GM21717 (cell line): ENCODE data around the gene EBI3.
A peak's percentile ranks its signal among the peaks of the same experiment; 100 is the strongest.
"Not testable (repeated sequence)": the region's sequence is repeated elsewhere in the genome, so short reads cannot be mapped to it uniquely, and the experiment has no call there.

ENCODE experiments used
- ATAC-seq: cut with Tn5 transposase; IDR thresholded peaks from one replicate; pipeline ENCODE4 v1.9.1; 2021; ENCODE audit warnings: mild to moderate bottlenecking, moderate library complexity; ENCODE audit not compliant: unreplicated experiment

Gene EBI3

GRCh38 chr19:4233282-4233853 is 4.0 kb downstream of the EBI3 start:
- no peak for ATAC-seq

- no peak for ATAC-seq
Observed at GRCh38 chr19:4234142-4234861, 5.0 kb downstream of the EBI3 start.

GRCh38 chr19:4234862-4235201 is 5.5 kb downstream of the EBI3 start:
- ATAC-seq, result no peak

GRCh38 chr19:4237510-4237909 is 8.2 kb downstream of the EBI3 start:
- not testable (repeated sequence) for ATAC-seq

- ATAC-seq, result no peak
Observed at GRCh38 chr19:4238831-4239230, 9.5 kb downstream of the EBI3 start.

- no peak for ATAC-seq
Observed at GRCh38 chr19:4241824-4242430, 12.6 kb downstream of the EBI3 start.

GRCh38 chr19:4245938-4246337 is 16.6 kb downstream of the EBI3 start:
- not testable (repeated sequence) for ATAC-seq

GRCh38 chr19:4246767-4247593 is 17.7 kb downstream of the EBI3 start, which contains the start of gene YJU2:
YJU2 (plus strand) TSS chr19:4247080; CDS start chr19:4247147, 67 bp downstream.
- ATAC-seq, result peak; percentile 62

GRCh38 chr19:4256563-4256962 is 27.2 kb downstream of the EBI3 start:
- no peak for ATAC-seq

- ATAC-seq, result no peak
Observed at GRCh38 chr19:4257025-4257424, 27.7 kb downstream of the EBI3 start.

- ATAC-seq, result no peak
Observed at GRCh38 chr19:4258181-4258580, 28.9 kb downstream of the EBI3 start.

GRCh38 chr19:4260613-4261191 is 31.4 kb downstream of the EBI3 start:
- ATAC-seq, result no peak

GRCh38 chr19:4264812-4265211 is 35.5 kb downstream of the EBI3 start:
- ATAC-seq, result no peak

- ATAC-seq, result no peak
Observed at GRCh38 chr19:4266253-4267000, 37.1 kb downstream of the EBI3 start.

GRCh38 chr19:4267101-4267900 is 38.0 kb downstream of the EBI3 start:
- ATAC-seq, result no peak

GRCh38 chr19:4267901-4268815 is 38.8 kb downstream of the EBI3 start:
- no peak for ATAC-seq

- no peak for ATAC-seq
Observed at GRCh38 chr19:4268816-4269430, 39.6 kb downstream of the EBI3 start.

GRCh38 chr19:4272894-4273293 is 43.6 kb downstream of the EBI3 start:
- no peak for ATAC-seq
